SK-N-SH (cell line): ENCODE results near the gene ARHGEF19. TPM values are rescaled to one million over a fixed set of nuclear protein-coding genes. Genes with fewer than 3 reads are reported as not detected.

Experiments used
- CTCF ChIA-PET: fragments of 300-600, 350-600 bp; formaldehyde crosslinking; extraction: SDS; loops from one replicate; lab custom pipeline; 2021; lab: Yijun Ruan, JAX
- POLR2A ChIA-PET: fragments of 350-600 bp; sonication (Branson Sonifier 250); formaldehyde crosslinking; extraction: SDS; loops from one replicate; lab custom pipeline; 2020; ENCODE audit warnings: antibody characterized with exemption, inconsistent platforms; lab: Yijun Ruan, JAX
- DNase-seq: peaks from one replicate; pipeline ENCODE4 v3.0.0; 2012
- H2AFZ ChIP-seq: fragments of 200-600 bp; sonication (generic); 2 replicates; pipeline ENCODE4 v1.8.1; 2016; ENCODE audit warnings: antibody characterized with exemption, mild to moderate bottlenecking, low read depth
- H3F3A ChIP-seq: fragments of 200-600 bp; sonication (generic); replicated peaks from 2 replicates; pipeline ENCODE3; 2016; ENCODE audit warnings: antibody characterized with exemption, mild to moderate bottlenecking; ENCODE audit not compliant: insufficient read depth
- H3K27ac ChIP-seq, 2 experiments: fragments of 200-500 bp in 1 of 2; fragments of 200-600 bp in 1 of 2; sonication (Bioruptor generic) in 1 of 2; sonication (generic), shearing (Covaris generic) in 1 of 2; 2 replicates each; pipeline versions ENCODE4 v1.5.1 to v1.6.1; 2014 to 2016; ENCODE audit warnings: low read depth in 2 of 2, inconsistent platforms in 1 of 2, low read length in 1 of 2, mild to moderate bottlenecking in 1 of 2, mixed read lengths in 1 of 2
- H3K27me3 ChIP-seq: fragments of 200-600 bp; sonication (generic), shearing (Covaris generic); 2 replicates; pipeline ENCODE4 v1.6.1; 2016; ENCODE audit warnings: mixed run types; ENCODE audit not compliant: insufficient read depth
- H3K36me3 ChIP-seq, 2 experiments: fragments of 200-500 bp in 1 of 2; fragments of 200-600 bp in 1 of 2; sonication (Bioruptor generic) in 1 of 2; sonication (generic) in 1 of 2; replicated peaks in 1 of 2; 2 replicates each; pipeline versions ENCODE3 to v1.5.1; 2014 to 2016; ENCODE audit warnings: low read length in 1 of 2, mild to moderate bottlenecking in 1 of 2; ENCODE audit not compliant: insufficient read depth in 2 of 2, control insufficient read depth in 1 of 2
- H3K4me1 ChIP-seq, 2 experiments: fragments of 200-500 bp in 1 of 2; fragments of 200-600 bp in 1 of 2; sonication (Bioruptor generic) in 1 of 2; sonication (generic), shearing (Covaris generic) in 1 of 2; 2 replicates each; pipeline versions ENCODE4 v1.5.1 to v1.6.1; 2014 to 2016; ENCODE audit warnings: low read depth in 1 of 2, low read length in 1 of 2, mixed run types in 1 of 2; ENCODE audit not compliant: insufficient read depth in 2 of 2, control insufficient read depth in 1 of 2
- H3K4me2 ChIP-seq: fragments of 200-600 bp; sonication (generic), shearing (Covaris generic); 2 replicates; pipeline ENCODE4 v1.6.1; 2017; ENCODE audit warnings: mixed run types
- H3K4me3 ChIP-seq, 2 experiments: fragments of 200-500 bp in 1 of 2; fragments of 200-600 bp in 1 of 2; sonication (Bioruptor generic) in 1 of 2; sonication (generic), shearing (Covaris generic) in 1 of 2; 2 replicates each; pipeline versions ENCODE4 v1.5.1 to v1.8.1; 2014 to 2016; ENCODE audit warnings: low read depth in 2 of 2, inconsistent platforms in 1 of 2, low read length in 1 of 2, mild to moderate bottlenecking in 1 of 2, mixed read lengths in 1 of 2, moderate library complexity in 1 of 2
- H3K79me2 ChIP-seq: fragments of 200-600 bp; sonication (generic); 2 replicates; pipeline ENCODE4 v1.8.1; 2017; ENCODE audit warnings: mild to moderate bottlenecking; ENCODE audit not compliant: insufficient read depth
- H3K9ac ChIP-seq: fragments of 200-600 bp; sonication (generic); 2 replicates; pipeline ENCODE4 v1.6.1; 2017; ENCODE audit warnings: mixed run types
- H3K9me2 ChIP-seq: fragments of 200-600 bp; sonication (generic); 2 replicates; pipeline ENCODE4 v1.6.1; 2017; ENCODE audit warnings: mixed run types
- H3K9me3 ChIP-seq: fragments of 200-600 bp; sonication (generic); 2 replicates; pipeline ENCODE4 v1.6.1; 2017; ENCODE audit warnings: mixed run types, mild to moderate bottlenecking, moderate library complexity
- H4K20me1 ChIP-seq: fragments of 200-600 bp; sonication (generic); 2 replicates; pipeline ENCODE4 v1.6.1; 2017; ENCODE audit warnings: mild to moderate bottlenecking, mixed run types; ENCODE audit not compliant: insufficient read depth
- ELF1 ChIP-seq: IDR thresholded peaks from 2 replicates; pipeline ENCODE4 v1.4.0; 2012
- EP300 ChIP-seq, 2 experiments: IDR thresholded peaks; 2 replicates each; pipeline versions ENCODE4 v1.4.0 to v1.6.1; 2012; ENCODE audit warnings: borderline replicate concordance in 1 of 2, low read depth in 1 of 2, low read length in 1 of 2
- GABPA ChIP-seq: IDR thresholded peaks from 2 replicates; pipeline ENCODE4 v1.4.0; 2012; ENCODE audit warnings: low read depth, mild to moderate bottlenecking
- GATA2 ChIP-seq: sonication (generic); formaldehyde crosslinking; IDR thresholded peaks from 2 replicates; pipeline ENCODE4 v1.5.0; 2020; ENCODE audit warnings: mild to moderate bottlenecking, missing genetic modification reagents
- JUND ChIP-seq: IDR thresholded peaks from 2 replicates; pipeline ENCODE4 v1.4.0; 2012
- MXI1 ChIP-seq: IDR thresholded peaks from 2 replicates; pipeline ENCODE4 v1.6.1; 2012; ENCODE audit warnings: mild to moderate bottlenecking, low read depth, low read length, improper control_type of control experiment
- NRF1 ChIP-seq: IDR thresholded peaks from 2 replicates; pipeline ENCODE4 v1.6.1; 2012; ENCODE audit warnings: low read depth, mild to moderate bottlenecking, low read length
- POLR2AphosphoS5 ChIP-seq: IDR thresholded peaks from 2 replicates; pipeline ENCODE4 v1.6.1; 2012; ENCODE audit warnings: low read depth, low read length
- SIN3A ChIP-seq: IDR thresholded peaks from 2 replicates; pipeline ENCODE4 v1.6.1; 2012; ENCODE audit warnings: low read depth, mild to moderate bottlenecking, low read length, moderate library complexity, borderline replicate concordance
- SMC3 ChIP-seq: IDR thresholded peaks from 2 replicates; pipeline ENCODE4 v1.6.1; 2012; ENCODE audit warnings: low read depth, low read length, improper control_type of control experiment
- TEAD4 ChIP-seq: IDR thresholded peaks from 2 replicates; pipeline ENCODE4 v1.4.0; 2012; ENCODE audit warnings: mild to moderate bottlenecking, borderline replicate concordance; ENCODE audit not compliant: insufficient read depth
- WGBS: methylation state at CpG from one replicate; pipeline ENCODE4 v1.1.6; 2017; ENCODE audit warnings: low lambda C conversion rate; 5-methylcytosine and 5-hydroxymethylcytosine counted together
- polyA plus RNA-seq, 3 experiments: library from polyadenylated mRNA; depleted of rRNA; stranded (reverse); fragments of >200 nt; gene quantifications; 2 replicates each; pipeline ENCODE4 v1.2.3, GENCODE V29; 2012
- TF ChIP-seq, protein P1 (sequence below): fragments of 200-600 bp; sonication (generic); IDR thresholded peaks from 2 replicates; pipeline ENCODE4 v1.6.1; 2017; ENCODE audit warnings: antibody characterized with exemption, mild to moderate bottlenecking, moderate library complexity
- TF ChIP-seq, protein P2 (sequence below): IDR thresholded peaks from 2 replicates; pipeline ENCODE4 v1.4.0; 2012; ENCODE audit warnings: low read depth
- TF ChIP-seq, protein P3 (sequence below): fragments of 150-350 bp; IDR thresholded peaks from 2 replicates; pipeline ENCODE4 v1.6.1; 2016; ENCODE audit warnings: mild to moderate bottlenecking, low read depth, low read length
- TF ChIP-seq, protein P4 (sequence below): IDR thresholded peaks from 2 replicates; pipeline ENCODE4 v1.6.1; 2012; ENCODE audit warnings: mild to moderate bottlenecking, low read depth, low read length, moderate library complexity
- TF ChIP-seq, protein P5 (sequence below): IDR thresholded peaks from 2 replicates; pipeline ENCODE4 v1.4.0; 2012; ENCODE audit warnings: low read depth, borderline replicate concordance

ARHGEF19 gene
- polyA plus RNA-seq, 1 of the 3 experiments (the other 2 are of a cell fraction) = 11.5 TPM

DNA sequence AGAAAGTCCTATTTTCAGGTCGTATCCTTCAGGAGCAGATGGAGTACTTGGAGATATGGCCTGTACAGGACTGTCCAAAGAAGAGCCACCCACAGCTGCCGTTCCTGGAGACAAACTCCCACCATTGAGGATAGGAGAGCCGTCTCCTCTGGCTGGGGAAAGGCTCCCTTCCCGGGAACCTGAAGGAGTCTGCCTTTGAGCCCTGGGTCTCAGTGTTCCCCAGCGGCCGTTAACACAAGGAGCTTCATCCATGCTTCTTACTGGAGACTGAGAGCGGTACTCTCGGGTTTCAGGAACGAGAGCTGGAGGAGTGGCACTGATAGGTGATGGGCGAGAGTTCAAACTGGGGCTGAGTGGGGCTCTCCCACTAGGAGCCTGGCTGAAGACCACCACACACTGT, 38.9 kb upstream of the ARHGEF19 start:
- H2AFZ ChIP-seq = no peak overlapping the region
- CTCF ChIA-PET = interaction anchor here (1.1 to 3.5 kb wide), 2 partner anchors 8 to 172 kb away, joined by 4 to 22 read pairs; no protein-coding TSS in a partner anchor
- POLR2A ChIA-PET = no interaction called here
- no peaks in the 10 kb centered on the region for H3K79me2 ChIP-seq
- H3K9ac ChIP-seq = no peak overlapping the region
- no peak for DNase-seq
- H3K4me2 ChIP-seq = no peak overlapping the region
- H3K4me3 ChIP-seq = no peak overlapping the region
- 0 out of 4 replicates have a peak overlapping the region, but pooled peaks of 1 of the 2 experiments have one; percentile 28 for H3K27ac ChIP-seq
- whole genome bisulfite sequencing = 97% methylated on average over 10 of the region's 10 CpGs
- no peaks in the 10 kb centered on the region for H4K20me1 ChIP-seq
- peaks cover 19 to 58% of the 10 kb centered on the region in 2 experiments for H3K36me3 ChIP-seq
- H3K9me2 ChIP-seq = no peaks in the 10 kb centered on the region
- H3K9me3 ChIP-seq = no peaks in the 10 kb centered on the region
- H3K4me1 ChIP-seq = peaks cover 23 to 73% of the 10 kb centered on the region in 2 experiments
- H3F3A ChIP-seq = peaks cover 16% of the 10 kb centered on the region
- TF ChIP-seq MXI1 (no peak), JUND (no peak), GABPA (no peak), ELF1 (no peak), GATA2 (no peak), TEAD4 (no peak)
- TF ChIP-seq, protein P1, sequence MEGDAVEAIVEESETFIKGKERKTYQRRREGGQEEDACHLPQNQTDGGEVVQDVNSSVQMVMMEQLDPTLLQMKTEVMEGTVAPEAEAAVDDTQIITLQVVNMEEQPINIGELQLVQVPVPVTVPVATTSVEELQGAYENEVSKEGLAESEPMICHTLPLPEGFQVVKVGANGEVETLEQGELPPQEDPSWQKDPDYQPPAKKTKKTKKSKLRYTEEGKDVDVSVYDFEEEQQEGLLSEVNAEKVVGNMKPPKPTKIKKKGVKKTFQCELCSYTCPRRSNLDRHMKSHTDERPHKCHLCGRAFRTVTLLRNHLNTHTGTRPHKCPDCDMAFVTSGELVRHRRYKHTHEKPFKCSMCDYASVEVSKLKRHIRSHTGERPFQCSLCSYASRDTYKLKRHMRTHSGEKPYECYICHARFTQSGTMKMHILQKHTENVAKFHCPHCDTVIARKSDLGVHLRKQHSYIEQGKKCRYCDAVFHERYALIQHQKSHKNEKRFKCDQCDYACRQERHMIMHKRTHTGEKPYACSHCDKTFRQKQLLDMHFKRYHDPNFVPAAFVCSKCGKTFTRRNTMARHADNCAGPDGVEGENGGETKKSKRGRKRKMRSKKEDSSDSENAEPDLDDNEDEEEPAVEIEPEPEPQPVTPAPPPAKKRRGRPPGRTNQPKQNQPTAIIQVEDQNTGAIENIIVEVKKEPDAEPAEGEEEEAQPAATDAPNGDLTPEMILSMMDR = no peak
- TF ChIP-seq, protein P2, sequence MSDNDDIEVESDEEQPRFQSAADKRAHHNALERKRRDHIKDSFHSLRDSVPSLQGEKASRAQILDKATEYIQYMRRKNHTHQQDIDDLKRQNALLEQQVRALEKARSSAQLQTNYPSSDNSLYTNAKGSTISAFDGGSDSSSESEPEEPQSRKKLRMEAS = no peak
- TF ChIP-seq, all 33 proteins: peak for 0
- H3K27me3 ChIP-seq = no peaks in the 10 kb centered on the region

DNA sequence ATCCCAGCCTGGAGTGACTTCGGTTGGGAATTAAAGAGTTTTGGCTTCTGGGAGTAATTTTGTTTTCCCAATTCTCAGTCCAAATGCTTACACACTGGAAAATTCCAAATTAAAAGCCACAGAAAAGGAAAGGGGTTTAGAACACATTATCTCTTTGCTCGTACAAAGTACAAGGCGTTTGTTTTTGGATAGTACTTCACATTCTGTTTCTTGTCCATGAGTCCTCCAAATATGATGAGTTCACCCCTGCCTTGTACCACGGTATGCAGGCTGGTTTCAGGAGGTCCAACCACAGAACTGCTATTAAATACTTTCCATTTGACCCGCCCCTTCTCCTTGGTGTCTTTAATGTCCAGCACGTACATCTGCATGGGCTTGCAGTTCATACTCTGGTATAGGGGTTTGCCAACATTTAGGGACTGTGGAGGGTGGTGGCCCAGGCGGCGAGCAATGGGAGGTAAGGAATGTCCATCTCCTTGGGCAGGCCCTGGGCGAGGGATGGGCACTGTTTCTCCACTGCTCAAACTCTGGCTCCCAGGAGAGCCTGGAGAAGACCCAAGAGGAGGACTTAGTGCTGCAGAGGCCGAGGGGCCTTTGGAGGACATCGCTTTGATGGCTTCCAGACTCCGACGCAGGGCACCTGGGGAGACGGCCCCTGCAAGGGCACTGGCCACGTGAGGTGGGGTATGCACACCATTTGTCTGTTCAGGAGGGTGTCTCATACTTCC, 38.2 kb upstream of the ARHGEF19 start:
- Histone ChIP-seq H3K9me2 (no peaks in the 10 kb centered on the region), H3K27me3 (no peaks in the 10 kb centered on the region), H3K9ac (no peak overlapping the region), H3K4me1 (peaks cover 23 to 70% of the 10 kb centered on the region in 2 experiments), H3K36me3 (peaks cover 15 to 51% of the 10 kb centered on the region in 2 experiments), H2AFZ (no peak overlapping the region), H3K27ac (no peak overlapping the region; a peak in 1 of 4 replicates), H3K4me3 (no peak overlapping the region), H3F3A (peaks cover 16% of the 10 kb centered on the region), H3K79me2 (no peaks in the 10 kb centered on the region), H3K9me3 (no peaks in the 10 kb centered on the region), H3K4me2 (no peak overlapping the region), H4K20me1 (no peaks in the 10 kb centered on the region)
- ChIA-PET POLR2A (no interaction called here), CTCF (interaction anchor here (1.0 kb wide), 1 partner anchor 169 kb away, joined by 3 read pairs; no protein-coding TSS in a partner anchor)
- no peak for DNase-seq
- WGBS = 93% methylated on average over 8 of the region's 15 CpGs
- TF ChIP-seq, protein P3, sequence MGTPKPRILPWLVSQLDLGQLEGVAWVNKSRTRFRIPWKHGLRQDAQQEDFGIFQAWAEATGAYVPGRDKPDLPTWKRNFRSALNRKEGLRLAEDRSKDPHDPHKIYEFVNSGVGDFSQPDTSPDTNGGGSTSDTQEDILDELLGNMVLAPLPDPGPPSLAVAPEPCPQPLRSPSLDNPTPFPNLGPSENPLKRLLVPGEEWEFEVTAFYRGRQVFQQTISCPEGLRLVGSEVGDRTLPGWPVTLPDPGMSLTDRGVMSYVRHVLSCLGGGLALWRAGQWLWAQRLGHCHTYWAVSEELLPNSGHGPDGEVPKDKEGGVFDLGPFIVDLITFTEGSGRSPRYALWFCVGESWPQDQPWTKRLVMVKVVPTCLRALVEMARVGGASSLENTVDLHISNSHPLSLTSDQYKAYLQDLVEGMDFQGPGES = no peak
- TF ChIP-seq, protein P4, sequence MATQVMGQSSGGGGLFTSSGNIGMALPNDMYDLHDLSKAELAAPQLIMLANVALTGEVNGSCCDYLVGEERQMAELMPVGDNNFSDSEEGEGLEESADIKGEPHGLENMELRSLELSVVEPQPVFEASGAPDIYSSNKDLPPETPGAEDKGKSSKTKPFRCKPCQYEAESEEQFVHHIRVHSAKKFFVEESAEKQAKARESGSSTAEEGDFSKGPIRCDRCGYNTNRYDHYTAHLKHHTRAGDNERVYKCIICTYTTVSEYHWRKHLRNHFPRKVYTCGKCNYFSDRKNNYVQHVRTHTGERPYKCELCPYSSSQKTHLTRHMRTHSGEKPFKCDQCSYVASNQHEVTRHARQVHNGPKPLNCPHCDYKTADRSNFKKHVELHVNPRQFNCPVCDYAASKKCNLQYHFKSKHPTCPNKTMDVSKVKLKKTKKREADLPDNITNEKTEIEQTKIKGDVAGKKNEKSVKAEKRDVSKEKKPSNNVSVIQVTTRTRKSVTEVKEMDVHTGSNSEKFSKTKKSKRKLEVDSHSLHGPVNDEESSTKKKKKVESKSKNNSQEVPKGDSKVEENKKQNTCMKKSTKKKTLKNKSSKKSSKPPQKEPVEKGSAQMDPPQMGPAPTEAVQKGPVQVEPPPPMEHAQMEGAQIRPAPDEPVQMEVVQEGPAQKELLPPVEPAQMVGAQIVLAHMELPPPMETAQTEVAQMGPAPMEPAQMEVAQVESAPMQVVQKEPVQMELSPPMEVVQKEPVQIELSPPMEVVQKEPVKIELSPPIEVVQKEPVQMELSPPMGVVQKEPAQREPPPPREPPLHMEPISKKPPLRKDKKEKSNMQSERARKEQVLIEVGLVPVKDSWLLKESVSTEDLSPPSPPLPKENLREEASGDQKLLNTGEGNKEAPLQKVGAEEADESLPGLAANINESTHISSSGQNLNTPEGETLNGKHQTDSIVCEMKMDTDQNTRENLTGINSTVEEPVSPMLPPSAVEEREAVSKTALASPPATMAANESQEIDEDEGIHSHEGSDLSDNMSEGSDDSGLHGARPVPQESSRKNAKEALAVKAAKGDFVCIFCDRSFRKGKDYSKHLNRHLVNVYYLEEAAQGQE = no peak
- TF ChIP-seq SMC3 = no peak
- TF ChIP-seq SIN3A = no peak
- TF ChIP-seq, protein P5, sequence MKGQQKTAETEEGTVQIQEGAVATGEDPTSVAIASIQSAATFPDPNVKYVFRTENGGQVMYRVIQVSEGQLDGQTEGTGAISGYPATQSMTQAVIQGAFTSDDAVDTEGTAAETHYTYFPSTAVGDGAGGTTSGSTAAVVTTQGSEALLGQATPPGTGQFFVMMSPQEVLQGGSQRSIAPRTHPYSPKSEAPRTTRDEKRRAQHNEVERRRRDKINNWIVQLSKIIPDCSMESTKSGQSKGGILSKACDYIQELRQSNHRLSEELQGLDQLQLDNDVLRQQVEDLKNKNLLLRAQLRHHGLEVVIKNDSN = no peak
- TF ChIP-seq, protein P1 = no peak
- no peak for TF ChIP-seq EP300 (IDR thresholded peaks at IDR 0.05; ENCODE audit: borderline replicate concordance in 1 of 2, low read depth in 1 of 2, low read length in 1 of 2)
- TF ChIP-seq NRF1 = no peak
- TF ChIP-seq POLR2AphosphoS5 = no peak
